GM19193 (cell line): ENCODE measurements around the gene RSAD2.

Experiments used
- POLR2A ChIP-seq: IDR thresholded peaks from 4 replicates; pipeline ENCODE4 v1.6.1; 2011; ENCODE audit not compliant: insufficient read depth, insufficient read length; ENCODE audit errors: extremely low read depth

Gene RSAD2

GRCh38 chr2:6943523-6943922 lies 65.9 kb downstream of the RSAD2 start:
- TF ChIP-seq POLR2A = no peak

- no peak for TF ChIP-seq POLR2A
These were observed 66.4 kb downstream of the RSAD2 start for GRCh38 chr2:6943971-6944370.

GRCh38 chr2:6944555-6944954 lies 67.0 kb downstream of the RSAD2 start:
- TF ChIP-seq POLR2A = no peak

- no peak for TF ChIP-seq POLR2A
These were observed 67.7 kb downstream of the RSAD2 start for GRCh38 chr2:6945087-6945813.

GRCh38 chr2:6945821-6946220 lies 68.2 kb downstream of the RSAD2 start:
- TF ChIP-seq POLR2A = no peak

- no peak for TF ChIP-seq POLR2A
These were observed 69.1 kb downstream of the RSAD2 start for GRCh38 chr2:6946722-6947121.
